DMS53 treated with DMSO at 0.1 percent for 48 hours (cell line): ENCODE data around the gene CNST.
"Not testable (repeated sequence)": the region's sequence is repeated elsewhere in the genome, so short reads cannot be mapped to it uniquely, and the experiment has no call there.

Experiments used
- DNase-seq: peaks from one replicate; lab custom pipeline; 2025; ENCODE audit not compliant: unreplicated experiment; lab: John Stamatoyannopoulos, UW

The CNST gene

DNA sequence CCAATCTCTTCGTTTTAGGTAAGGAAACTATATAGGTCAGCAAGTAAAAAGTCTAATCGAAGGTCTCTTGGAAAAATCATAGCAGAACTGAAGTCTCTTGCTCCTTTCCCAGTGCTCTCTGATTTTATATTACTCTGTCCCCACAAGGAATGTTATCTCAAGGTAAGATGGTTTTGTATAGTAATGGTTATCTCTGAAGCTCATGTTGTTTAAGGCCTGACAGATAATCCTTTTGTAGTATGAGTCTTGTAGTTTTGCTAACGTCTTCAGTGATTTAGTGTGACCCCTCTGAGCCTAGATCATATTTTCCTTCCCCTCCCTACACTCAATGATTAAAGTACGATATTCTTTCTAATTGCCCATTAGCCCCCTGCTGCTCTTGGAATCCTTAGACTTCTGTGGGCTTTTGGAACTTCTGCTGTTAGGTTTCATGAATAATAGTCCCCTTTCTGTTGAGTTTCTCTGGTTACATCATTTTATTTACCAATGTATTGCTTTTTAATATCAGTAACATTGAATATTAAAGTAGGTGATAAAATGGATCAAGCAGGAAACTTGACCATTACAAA, 52.1 kb downstream of the CNST start:
- DNase-seq = no peak

GRCh38 chr1:246622035-246622652, 55.9 kb downstream of the CNST start:
- no peak for DNase-seq

DNA sequence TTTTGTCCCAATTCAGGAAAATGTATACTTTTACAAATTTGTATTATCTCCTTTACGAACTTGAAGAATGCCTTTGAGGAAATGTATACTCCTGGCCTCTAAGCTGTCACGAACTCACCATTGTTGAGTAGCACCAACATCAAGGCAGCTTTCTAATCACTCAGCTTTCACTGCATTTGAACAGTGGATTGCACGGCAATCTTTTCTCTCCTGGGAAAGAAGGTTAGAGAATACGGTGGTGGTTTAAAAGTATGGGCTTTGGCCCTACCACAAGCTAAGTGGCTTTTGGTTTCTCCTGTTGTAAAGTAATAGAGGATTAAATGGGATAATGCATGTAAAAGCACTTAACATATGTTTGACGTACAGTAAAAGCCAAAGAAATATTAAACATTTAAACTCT, 57.8 kb downstream of the CNST start:
- no peak for DNase-seq

GRCh38 chr1:246629030-246629429, 62.8 kb downstream of the CNST start:
- DNase-seq = no peak

GRCh38 chr1:246629976-246630375, 63.7 kb downstream of the CNST start:
- no peak for DNase-seq

DNA sequence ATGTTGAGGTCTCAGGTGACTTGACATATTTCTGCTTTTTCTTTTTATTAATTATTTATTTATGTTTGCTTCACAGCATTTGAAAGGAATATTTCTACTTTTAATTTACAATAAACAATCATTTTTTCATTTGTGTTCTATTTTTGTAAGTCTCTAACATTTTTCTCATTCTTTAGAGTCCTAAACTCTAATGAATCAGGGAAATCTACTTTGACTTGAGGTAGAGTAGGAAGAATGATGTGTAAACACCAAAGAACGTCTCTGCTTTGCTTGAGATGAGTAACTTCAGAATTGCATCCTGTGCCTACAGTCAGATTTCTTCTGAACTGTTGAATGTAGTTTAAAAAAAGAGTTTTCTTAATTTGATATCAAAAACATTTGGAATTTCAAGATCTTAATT, 65.2 kb downstream of the CNST start:
- no peak for DNase-seq

DNA sequence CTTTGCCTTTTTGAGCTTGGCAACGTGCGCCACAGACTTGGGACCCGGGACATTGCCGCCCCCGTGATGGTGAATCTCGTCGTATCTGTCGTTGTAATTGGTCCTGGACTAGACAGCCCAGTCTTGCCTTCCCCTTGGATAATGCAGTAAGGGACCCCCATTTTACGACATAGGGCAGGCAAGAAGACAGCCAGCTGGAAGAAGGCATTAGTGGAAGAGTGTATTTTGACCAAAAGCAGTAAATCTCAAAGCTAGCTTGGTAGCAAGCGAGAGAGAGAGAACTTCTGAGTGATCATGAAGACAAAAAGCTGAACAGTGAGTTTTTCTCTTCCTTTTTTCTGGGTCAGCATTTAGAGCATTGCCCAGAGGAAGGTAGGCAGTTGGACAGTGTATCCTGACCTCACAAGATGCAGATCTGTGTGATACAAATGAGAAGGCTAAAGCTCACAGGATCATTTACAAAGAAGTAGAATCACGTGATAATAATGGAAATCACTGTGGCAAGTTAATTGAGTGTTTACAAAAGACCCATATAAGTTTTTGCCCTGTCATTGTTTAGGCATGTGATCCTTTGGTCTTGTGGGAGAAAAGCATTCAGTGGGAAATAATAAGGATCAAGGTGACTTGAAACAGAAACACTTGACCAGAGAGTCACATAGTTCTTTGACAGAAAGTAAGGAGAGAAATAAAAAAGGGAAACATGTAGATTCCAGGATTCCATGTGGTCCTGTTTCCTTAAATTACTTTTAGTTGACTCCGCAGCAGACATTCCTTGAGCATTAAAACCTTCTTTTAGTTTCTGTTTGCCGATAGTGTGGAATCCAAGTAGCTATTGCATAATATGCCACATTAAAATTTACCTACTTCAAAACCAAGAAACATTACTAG, 66.3 kb downstream of the CNST start:
- no peak for DNase-seq

- DNase-seq = not testable (repeated sequence)
Observed at GRCh38 chr1:246634659-246635058, 68.4 kb downstream of the CNST start.

- no peak for DNase-seq
Observed at GRCh38 chr1:246638941-246639655, 72.8 kb downstream of the CNST start.

- no peak for DNase-seq
Observed at GRCh38 chr1:246639732-246640131, 73.5 kb downstream of the CNST start.

DNA sequence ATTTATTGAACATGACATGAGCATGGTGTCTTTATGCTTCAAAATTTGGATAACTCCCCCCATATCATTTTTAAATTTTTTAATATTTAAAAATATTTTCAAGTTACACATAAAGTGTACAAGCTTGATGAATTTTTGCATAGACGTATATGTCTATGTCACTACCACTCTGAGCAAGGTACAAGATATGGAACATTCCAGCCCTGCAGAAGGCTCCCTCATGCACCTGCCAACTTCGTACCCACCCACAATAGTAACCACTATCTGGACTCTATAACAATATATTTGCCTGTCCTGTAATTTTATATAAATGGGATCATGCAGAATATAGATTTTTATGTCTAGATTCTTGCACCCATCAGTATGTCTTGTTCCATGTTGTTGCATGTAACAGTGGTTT, 74.5 kb downstream of the CNST start:
- DNase-seq = no peak

DNA sequence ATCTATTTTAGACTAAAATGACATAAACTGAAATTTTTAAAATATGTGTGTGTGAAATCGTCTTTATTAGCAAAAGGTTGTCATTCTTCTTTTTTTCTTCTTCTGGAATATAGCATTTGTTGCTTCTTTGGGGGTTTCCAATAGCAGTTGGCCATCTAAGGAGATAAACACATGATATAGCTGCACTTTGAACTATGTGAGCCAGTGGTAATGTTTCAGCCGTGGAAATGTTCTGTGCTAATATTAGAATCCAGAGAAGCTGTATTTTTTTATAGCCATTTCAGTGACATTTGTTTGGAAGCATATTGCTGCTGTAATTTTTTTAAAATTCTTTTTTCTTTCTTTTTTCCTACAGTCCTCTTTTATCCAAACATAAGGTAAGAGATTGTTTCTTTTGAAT, 75.1 kb downstream of the CNST start:
- no peak for DNase-seq

GRCh38 chr1:246642719-246643118, 76.5 kb downstream of the CNST start:
- no peak for DNase-seq

DNA sequence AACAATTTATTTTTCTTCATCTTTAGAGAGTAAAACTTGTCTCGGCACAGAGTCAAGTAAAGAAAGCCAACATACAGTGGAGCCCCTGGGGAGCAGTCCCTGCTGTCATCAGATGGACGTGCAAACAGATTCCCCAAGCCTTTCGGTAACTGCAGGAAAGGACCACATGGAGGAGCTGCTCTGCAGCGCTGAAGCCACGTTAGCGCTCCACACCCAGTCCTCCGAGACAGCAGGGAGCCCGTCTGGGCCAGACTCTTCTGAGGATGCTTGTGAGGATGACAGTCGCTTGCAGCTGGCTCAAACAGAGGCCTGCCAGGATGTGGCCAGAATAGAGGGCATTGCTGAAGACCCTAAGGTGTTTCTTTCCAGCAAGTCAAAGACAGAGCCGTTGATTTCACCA, 80.9 kb downstream of the CNST start:
- no peak for DNase-seq

GRCh38 chr1:246647513-246647912, 81.3 kb downstream of the CNST start:
- no peak for DNase-seq

- DNase-seq = no peak
Observed at GRCh38 chr1:246651012-246651695, 84.9 kb downstream of the CNST start.

GRCh38 chr1:246658567-246658966, 92.3 kb downstream of the CNST start:
- DNase-seq = no peak

GRCh38 chr1:246659594-246660140, 93.4 kb downstream of the CNST start:
- DNase-seq = no peak

DNA sequence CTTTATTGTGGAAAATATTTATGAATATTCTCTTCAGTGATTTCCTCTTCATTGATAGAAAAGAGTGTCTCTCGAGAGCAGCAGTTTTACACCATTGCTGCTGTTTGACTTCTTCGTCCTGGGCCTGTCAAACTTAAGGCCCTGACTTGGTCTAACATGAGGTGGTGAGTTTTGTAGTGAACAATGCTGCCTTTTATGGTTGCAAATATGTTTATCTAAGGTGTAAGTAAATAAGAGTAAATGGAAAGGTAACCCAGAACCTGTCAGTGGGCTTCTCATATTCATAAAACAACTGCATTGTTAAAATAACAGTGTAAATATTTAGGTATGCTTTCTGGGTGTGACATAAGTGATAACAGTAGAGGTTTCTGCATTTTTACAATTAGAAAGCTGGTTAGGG, 95.2 kb downstream of the CNST start:
- no peak for DNase-seq

DNA sequence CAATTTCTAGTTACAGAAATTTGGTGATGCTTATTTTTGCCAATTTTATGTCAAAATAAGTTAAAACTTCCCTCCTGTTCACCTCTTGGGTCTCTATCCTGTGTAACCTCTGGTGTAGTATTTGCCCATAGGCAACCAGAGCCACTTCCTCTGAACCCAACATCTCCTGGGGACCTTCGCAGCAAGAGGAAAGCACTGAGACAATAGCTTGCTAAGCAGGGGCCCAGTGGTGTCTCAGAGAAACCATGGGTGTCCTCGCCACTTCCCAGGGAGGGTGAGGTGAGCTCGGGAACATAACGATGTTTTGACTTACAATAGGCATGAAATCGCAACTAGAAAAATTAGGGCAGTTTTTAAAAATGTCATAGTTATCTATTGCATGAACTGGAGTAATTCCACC, 101.5 kb downstream of the CNST start:
- no peak for DNase-seq

- no peak for DNase-seq
Observed at GRCh38 chr1:246669659-246670058, 103.4 kb downstream of the CNST start.
